ENCODE measurements around the gene TEX2.

DNA sequence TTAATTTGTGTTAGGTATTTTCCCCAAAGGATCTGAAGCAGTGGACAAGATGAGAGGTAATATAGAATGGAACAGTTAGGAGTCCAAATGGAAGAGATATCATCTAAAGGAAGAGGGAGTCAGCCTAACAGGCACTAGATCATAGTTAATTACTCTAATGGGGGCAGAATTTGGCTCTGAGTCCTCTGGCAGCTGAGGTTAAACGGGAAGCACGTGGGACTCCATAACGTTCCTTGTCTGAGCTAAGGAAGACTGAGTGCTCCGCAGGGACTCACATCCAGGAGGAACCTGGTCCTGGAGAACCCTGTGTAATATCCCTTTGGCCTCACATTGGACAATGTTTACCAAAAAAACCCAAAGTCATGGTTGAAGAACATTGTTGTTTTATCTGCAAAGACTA is 46.6 kb upstream of the TEX2 start:
- TF ChIP-seq, protein P1, sequence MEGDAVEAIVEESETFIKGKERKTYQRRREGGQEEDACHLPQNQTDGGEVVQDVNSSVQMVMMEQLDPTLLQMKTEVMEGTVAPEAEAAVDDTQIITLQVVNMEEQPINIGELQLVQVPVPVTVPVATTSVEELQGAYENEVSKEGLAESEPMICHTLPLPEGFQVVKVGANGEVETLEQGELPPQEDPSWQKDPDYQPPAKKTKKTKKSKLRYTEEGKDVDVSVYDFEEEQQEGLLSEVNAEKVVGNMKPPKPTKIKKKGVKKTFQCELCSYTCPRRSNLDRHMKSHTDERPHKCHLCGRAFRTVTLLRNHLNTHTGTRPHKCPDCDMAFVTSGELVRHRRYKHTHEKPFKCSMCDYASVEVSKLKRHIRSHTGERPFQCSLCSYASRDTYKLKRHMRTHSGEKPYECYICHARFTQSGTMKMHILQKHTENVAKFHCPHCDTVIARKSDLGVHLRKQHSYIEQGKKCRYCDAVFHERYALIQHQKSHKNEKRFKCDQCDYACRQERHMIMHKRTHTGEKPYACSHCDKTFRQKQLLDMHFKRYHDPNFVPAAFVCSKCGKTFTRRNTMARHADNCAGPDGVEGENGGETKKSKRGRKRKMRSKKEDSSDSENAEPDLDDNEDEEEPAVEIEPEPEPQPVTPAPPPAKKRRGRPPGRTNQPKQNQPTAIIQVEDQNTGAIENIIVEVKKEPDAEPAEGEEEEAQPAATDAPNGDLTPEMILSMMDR (IDR thresholded peaks at IDR 0.05): no peak
- TF ChIP-seq EZH2 (IDR thresholded peaks at IDR 0.05; ENCODE audit: borderline replicate concordance, insufficient read depth, low read depth, low read length, poor library complexity, severe bottlenecking): no peak
